Osteocyte (in vitro differentiated cells): ENCODE measurements around the gene GIMAP2. TPM values are rescaled to one million over a fixed set of nuclear protein-coding genes. Genes with fewer than 3 reads are reported as not detected.
"Not testable (repeated sequence)": the region's sequence is repeated elsewhere in the genome, so short reads cannot be mapped to it uniquely, and the experiment has no call there.

Source experiments
- DNase-seq: peaks from one replicate; pipeline ENCODE4 v3.0.0; 2021; ENCODE audit warnings: mixed read lengths; ENCODE audit not compliant: unreplicated experiment; ENCODE audit errors: extremely low spot score
- H3K27ac Mint-ChIP-seq: one replicate; pipeline ENCODE4 v1.8.0; 2021; ENCODE audit warnings: mild to moderate bottlenecking, mixed read lengths; ENCODE audit not compliant: unreplicated experiment
- H3K27me3 Mint-ChIP-seq: one replicate; pipeline ENCODE4 v1.8.0; 2021; ENCODE audit warnings: mixed read lengths; ENCODE audit not compliant: unreplicated experiment
- H3K36me3 Mint-ChIP-seq: one replicate; pipeline ENCODE4 v1.8.0; 2021; ENCODE audit warnings: mixed read lengths; ENCODE audit not compliant: unreplicated experiment
- H3K4me1 Mint-ChIP-seq: one replicate; pipeline ENCODE4 v1.8.0; 2021; ENCODE audit warnings: mixed read lengths; ENCODE audit not compliant: unreplicated experiment
- H3K4me3 Mint-ChIP-seq: one replicate; pipeline ENCODE4 v1.8.0; 2021; ENCODE audit warnings: mild to moderate bottlenecking, moderate library complexity, mixed read lengths; ENCODE audit not compliant: unreplicated experiment
- H3K9me3 Mint-ChIP-seq: one replicate; pipeline ENCODE4 v1.8.0; 2021; ENCODE audit warnings: mixed read lengths; ENCODE audit not compliant: unreplicated experiment
- total RNA-seq: library from RNA; stranded (reverse); gene quantifications from 2 replicates; pipeline ENCODE4 v1.2.1, GENCODE V29; 2021
- TF ChIP-seq, protein P1 (sequence below): fragments of 200-600 bp; sonication (generic); IDR thresholded peaks from 2 replicates; pipeline ENCODE4 v1.5.0; 2021; ENCODE audit warnings: antibody characterized with exemption, mild to moderate bottlenecking, moderate library complexity

GIMAP2 gene
- total RNA-seq, 1 donor from 2014 or later = not detected

DNA sequence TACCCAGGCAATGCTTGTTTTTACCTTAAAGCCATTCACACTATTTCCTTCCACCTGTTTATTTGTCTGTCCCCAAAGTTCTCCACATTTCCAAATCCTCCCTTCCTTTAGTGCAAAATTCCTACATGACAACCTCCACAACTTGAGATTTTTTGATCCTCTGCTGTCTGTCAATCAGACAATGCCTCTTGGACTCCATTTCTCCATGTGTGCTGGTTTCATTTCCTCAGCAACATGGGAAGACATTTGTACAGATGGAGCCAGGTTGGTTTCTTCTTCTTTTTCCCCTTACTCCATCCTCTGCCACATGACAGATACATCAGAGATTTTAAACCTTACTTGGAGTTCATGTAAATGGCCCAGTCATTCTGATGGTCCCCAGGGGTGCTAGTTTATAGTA is 19.1 kb upstream of the GIMAP2 start:
- H3K36me3 Mint-ChIP-seq = no peaks in the 10 kb centered on the region
- H3K4me3 Mint-ChIP-seq = no peak overlapping the region
- TF ChIP-seq, protein P1, sequence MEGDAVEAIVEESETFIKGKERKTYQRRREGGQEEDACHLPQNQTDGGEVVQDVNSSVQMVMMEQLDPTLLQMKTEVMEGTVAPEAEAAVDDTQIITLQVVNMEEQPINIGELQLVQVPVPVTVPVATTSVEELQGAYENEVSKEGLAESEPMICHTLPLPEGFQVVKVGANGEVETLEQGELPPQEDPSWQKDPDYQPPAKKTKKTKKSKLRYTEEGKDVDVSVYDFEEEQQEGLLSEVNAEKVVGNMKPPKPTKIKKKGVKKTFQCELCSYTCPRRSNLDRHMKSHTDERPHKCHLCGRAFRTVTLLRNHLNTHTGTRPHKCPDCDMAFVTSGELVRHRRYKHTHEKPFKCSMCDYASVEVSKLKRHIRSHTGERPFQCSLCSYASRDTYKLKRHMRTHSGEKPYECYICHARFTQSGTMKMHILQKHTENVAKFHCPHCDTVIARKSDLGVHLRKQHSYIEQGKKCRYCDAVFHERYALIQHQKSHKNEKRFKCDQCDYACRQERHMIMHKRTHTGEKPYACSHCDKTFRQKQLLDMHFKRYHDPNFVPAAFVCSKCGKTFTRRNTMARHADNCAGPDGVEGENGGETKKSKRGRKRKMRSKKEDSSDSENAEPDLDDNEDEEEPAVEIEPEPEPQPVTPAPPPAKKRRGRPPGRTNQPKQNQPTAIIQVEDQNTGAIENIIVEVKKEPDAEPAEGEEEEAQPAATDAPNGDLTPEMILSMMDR = no peak
- peaks cover 14% of the 10 kb centered on the region for H3K9me3 Mint-ChIP-seq
- no peaks in the 10 kb centered on the region for H3K4me1 Mint-ChIP-seq
- H3K27ac Mint-ChIP-seq = no peak overlapping the region
- no peaks in the 10 kb centered on the region for H3K27me3 Mint-ChIP-seq
- no peak for DNase-seq

DNA sequence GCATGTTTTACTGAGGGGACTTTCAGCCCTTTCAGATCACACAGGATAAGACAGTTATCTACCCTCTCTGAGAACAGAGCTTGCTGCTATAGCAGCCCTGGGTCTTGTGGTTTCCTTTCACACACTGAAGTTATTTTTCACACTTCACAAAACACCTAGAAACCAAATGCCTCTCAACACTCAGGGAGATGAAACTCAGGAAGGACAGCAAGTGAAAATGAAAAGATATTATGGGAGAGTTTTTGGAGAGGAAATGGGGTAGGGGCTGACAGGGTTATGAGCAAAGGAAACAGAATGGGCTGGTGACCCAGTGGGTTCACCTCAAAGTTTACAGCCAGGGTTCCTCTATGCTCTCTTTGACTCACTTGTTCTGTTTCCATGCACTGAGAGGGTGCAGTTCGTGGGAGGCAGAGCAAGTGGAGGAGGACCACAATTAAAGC is 17.0 kb upstream of the GIMAP2 start:
- Mint-ChIP-seq H3K27ac (no peak overlapping the region), H3K36me3 (no peaks in the 10 kb centered on the region), H3K4me3 (no peak overlapping the region), H3K4me1 (no peaks in the 10 kb centered on the region), H3K27me3 (no peaks in the 10 kb centered on the region), H3K9me3 (peaks cover 14% of the 10 kb centered on the region)
- TF ChIP-seq, protein P1 = no peak
- no peak for DNase-seq

DNA sequence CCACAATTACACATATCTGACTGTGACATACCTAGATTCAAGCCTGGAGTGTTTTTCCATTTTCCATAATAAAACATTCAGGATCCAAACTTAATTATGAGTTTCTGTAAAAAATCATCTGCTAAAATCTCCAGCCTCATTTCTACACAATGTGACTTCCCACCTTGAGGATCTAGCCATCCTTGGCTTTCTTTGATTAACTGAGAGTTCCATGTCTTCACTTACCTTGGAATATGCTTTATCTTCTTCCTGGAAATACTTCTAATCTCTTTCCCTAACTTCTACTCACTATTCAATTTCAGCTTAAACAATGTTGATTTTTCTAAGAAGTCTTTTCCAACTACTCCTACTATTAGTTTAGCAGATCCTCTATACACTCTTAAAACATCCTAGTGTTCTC is 16.5 kb upstream of the GIMAP2 start:
- Mint-ChIP-seq H3K4me3 (no peak overlapping the region), H3K27ac (no peak overlapping the region), H3K4me1 (no peaks in the 10 kb centered on the region), H3K9me3 (peaks cover 14% of the 10 kb centered on the region), H3K36me3 (no peaks in the 10 kb centered on the region), H3K27me3 (no peaks in the 10 kb centered on the region)
- TF ChIP-seq, protein P1 = no peak
- no peak for DNase-seq

DNA sequence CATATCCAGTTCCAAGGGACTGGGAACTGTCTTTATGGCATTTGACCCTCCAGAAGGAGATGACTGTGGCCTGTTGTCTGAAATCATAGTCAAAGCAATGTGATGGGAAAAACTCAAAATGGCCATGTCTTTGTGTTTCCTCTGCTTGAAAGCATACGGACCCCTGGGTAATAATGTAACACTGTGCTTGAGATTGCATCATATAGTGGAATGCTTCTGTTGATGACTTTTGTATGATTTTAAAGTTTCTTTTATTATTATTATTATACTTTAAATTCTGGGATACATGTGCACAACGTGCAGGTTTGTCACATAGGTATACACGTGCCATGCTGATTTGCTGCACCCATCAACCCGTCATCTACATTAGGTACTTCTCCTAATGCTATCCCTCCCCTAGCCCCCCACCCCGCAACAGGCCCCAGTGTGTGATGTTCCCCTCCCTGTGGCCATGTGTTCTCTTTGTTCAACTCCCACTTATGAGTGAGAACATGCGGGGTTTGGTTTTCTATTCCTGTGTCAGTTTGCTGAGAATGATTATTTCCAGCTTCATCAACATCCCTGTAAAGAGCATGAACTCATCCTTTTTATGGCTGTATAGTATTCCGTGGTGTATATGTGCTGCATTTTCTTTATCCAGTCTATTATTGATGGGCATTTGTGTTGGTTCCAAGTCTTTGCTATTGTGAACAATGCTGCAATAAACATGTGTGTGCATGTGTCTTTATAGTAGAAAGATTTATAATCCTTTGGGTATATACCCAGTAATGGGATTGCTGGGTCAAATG is 13.5 kb upstream of the GIMAP2 start:
- not testable (repeated sequence) for H3K27ac Mint-ChIP-seq, H3K4me1 Mint-ChIP-seq, DNase-seq

DNA sequence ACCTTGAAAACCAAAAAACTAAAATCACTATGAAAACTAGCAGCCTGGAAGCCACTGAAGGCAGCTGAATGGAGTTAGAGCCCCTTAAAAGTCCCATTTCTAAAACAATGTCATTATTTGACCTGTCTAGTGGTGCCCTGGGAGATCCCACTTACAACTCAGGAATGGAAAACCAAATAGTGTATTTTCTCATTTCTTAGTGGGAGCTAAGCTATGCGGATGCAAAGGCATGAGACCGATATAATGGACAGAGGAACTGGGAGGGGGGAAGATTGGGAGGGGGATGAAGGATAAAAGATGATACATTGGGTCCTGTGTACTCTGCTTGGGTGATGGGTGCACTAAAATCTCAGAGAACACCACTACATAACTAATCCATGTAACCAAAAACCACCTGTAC is 9.8 kb upstream of the GIMAP2 start:
- H3K27ac Mint-ChIP-seq = no peak overlapping the region
- TF ChIP-seq, protein P1 = no peak
- peaks cover 11% of the 10 kb centered on the region for H3K9me3 Mint-ChIP-seq
- no peaks in the 10 kb centered on the region for H3K4me1 Mint-ChIP-seq
- H3K4me3 Mint-ChIP-seq = no peak overlapping the region
- no peak for DNase-seq
- no peaks in the 10 kb centered on the region for H3K27me3 Mint-ChIP-seq
- H3K36me3 Mint-ChIP-seq = no peaks in the 10 kb centered on the region

More for the DNA sequence above, 13.5 kb upstream of the GIMAP2 start:
- not testable (repeated sequence) for H3K27me3 Mint-ChIP-seq, H3K4me3 Mint-ChIP-seq, H3K36me3 Mint-ChIP-seq
- peaks cover 12% of the 10 kb centered on the region for H3K9me3 Mint-ChIP-seq

DNA sequence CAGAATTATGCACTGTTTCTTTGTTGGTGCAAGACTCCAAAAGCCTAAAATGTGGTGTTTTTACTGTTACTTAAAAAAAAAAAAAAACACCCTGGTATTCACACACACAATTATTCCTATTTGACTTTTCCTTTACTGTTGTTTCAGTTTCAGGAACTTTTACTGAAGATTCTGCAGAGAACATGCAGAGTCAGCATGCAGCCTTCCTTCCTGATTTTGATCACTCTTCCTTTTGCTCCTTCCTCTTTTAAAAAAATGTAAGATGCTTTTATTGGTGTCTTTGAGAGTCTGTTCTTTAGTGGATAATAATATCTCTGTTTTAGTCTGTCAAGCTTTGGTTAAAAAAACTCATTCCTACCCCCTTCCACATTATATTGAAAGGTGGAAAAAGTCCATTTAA is 9.2 kb upstream of the GIMAP2 start:
- not testable (repeated sequence) for H3K4me3 Mint-ChIP-seq, DNase-seq, H3K27me3 Mint-ChIP-seq, H3K27ac Mint-ChIP-seq, H3K36me3 Mint-ChIP-seq, H3K4me1 Mint-ChIP-seq
- H3K9me3 Mint-ChIP-seq = peaks cover 11% of the 10 kb centered on the region

DNA sequence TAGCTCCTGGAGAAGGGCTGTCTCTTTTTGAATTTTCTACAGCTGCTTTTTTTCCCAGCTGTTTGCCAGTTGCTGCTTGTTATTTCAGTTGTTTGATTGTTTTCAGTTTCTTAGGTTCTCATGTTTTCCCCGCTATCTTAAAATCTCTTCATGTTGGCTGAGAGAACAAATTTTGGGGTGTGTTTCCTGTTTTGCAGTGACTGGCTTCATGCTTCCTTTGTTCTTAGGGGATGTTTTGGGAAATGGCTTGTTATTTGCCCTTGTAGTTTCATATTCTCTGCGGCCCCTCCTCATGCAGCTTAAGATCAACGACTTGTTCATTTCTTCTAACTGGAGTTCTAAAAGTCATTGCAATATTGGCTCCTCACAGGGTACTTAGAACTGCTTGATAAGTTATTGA is 8.7 kb upstream of the GIMAP2 start:
- DNase-seq, H3K27me3 Mint-ChIP-seq, H3K27ac Mint-ChIP-seq, H3K4me3 Mint-ChIP-seq, H3K4me1 Mint-ChIP-seq, H3K36me3 Mint-ChIP-seq: not testable (repeated sequence)
- peaks cover 11% of the 10 kb centered on the region for H3K9me3 Mint-ChIP-seq

DNA sequence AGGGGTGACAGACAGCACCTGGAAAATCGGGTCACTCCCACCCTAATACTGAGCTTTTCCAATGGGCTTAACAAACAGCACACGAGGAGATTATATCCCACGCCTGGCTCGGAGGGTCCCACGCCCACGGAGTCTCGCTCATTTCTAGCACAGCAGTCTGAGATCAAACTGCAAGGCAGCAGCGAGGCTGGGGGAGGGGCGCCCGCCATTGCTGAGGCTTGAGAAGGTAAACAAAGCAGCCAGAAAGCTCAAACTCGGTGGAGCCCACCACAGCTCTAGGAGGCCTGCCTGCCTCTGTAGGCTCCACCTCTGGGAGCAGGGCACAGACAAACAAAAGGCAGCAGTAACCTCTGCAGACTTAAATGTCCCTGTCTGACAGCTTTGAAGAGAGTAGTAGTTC is 6.9 kb upstream of the GIMAP2 start:
- DNase-seq, H3K4me1 Mint-ChIP-seq, H3K27ac Mint-ChIP-seq, H3K36me3 Mint-ChIP-seq, H3K4me3 Mint-ChIP-seq, H3K27me3 Mint-ChIP-seq: not testable (repeated sequence)
- H3K9me3 Mint-ChIP-seq = peaks cover 11% of the 10 kb centered on the region

DNA sequence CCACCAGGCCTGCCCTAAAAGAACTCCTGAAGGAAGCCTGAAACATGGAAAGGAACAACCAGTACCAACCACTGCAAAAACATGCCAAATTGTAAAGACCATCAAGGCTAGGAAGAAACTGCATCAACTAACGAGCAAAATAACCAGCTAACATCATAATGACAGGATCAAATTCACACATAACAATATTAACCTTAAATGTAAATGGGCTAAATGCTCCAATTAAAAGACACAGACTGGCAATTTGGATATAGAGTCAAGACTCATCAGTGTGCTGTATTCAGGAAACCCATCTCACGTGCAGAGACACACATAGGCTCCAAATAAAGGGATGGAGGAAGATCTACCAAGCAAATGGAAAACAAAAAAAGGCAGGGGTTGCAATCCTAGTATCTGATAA is 5.1 kb upstream of the GIMAP2 start:
- not testable (repeated sequence) for H3K4me1 Mint-ChIP-seq, H3K27me3 Mint-ChIP-seq, DNase-seq, H3K4me3 Mint-ChIP-seq, H3K36me3 Mint-ChIP-seq, H3K27ac Mint-ChIP-seq
- peaks cover 17% of the 10 kb centered on the region for H3K9me3 Mint-ChIP-seq
